SK-N-SH (cell line): ENCODE results near the gene LRRC38. TPM values are rescaled to one million over a fixed set of nuclear protein-coding genes. Genes with fewer than 3 reads are reported as not detected.

Experiments
- CTCF ChIA-PET: fragments of 300-600, 350-600 bp; formaldehyde crosslinking; extraction: SDS; loops from one replicate; lab custom pipeline; 2021; lab: Yijun Ruan, JAX
- POLR2A ChIA-PET: fragments of 350-600 bp; sonication (Branson Sonifier 250); formaldehyde crosslinking; extraction: SDS; loops from one replicate; lab custom pipeline; 2020; ENCODE audit warnings: antibody characterized with exemption, inconsistent platforms; lab: Yijun Ruan, JAX
- DNase-seq: peaks from one replicate; pipeline ENCODE4 v3.0.0; 2012
- H2AFZ ChIP-seq: fragments of 200-600 bp; sonication (generic); 2 replicates; pipeline ENCODE4 v1.8.1; 2016; ENCODE audit warnings: antibody characterized with exemption, mild to moderate bottlenecking, low read depth
- H3F3A ChIP-seq: fragments of 200-600 bp; sonication (generic); replicated peaks from 2 replicates; pipeline ENCODE3; 2016; ENCODE audit warnings: antibody characterized with exemption, mild to moderate bottlenecking; ENCODE audit not compliant: insufficient read depth
- H3K27ac ChIP-seq, 2 experiments: fragments of 200-500 bp in 1 of 2; fragments of 200-600 bp in 1 of 2; sonication (Bioruptor generic) in 1 of 2; sonication (generic), shearing (Covaris generic) in 1 of 2; 2 replicates each; pipeline versions ENCODE4 v1.5.1 to v1.6.1; 2014 to 2016; ENCODE audit warnings: low read depth in 2 of 2, inconsistent platforms in 1 of 2, low read length in 1 of 2, mild to moderate bottlenecking in 1 of 2, mixed read lengths in 1 of 2
- H3K27me3 ChIP-seq: fragments of 200-600 bp; sonication (generic), shearing (Covaris generic); 2 replicates; pipeline ENCODE4 v1.6.1; 2016; ENCODE audit warnings: mixed run types; ENCODE audit not compliant: insufficient read depth
- H3K36me3 ChIP-seq, 2 experiments: fragments of 200-500 bp in 1 of 2; fragments of 200-600 bp in 1 of 2; sonication (Bioruptor generic) in 1 of 2; sonication (generic) in 1 of 2; replicated peaks in 1 of 2; 2 replicates each; pipeline versions ENCODE3 to v1.5.1; 2014 to 2016; ENCODE audit warnings: low read length in 1 of 2, mild to moderate bottlenecking in 1 of 2; ENCODE audit not compliant: insufficient read depth in 2 of 2, control insufficient read depth in 1 of 2
- H3K4me1 ChIP-seq, 2 experiments: fragments of 200-500 bp in 1 of 2; fragments of 200-600 bp in 1 of 2; sonication (Bioruptor generic) in 1 of 2; sonication (generic), shearing (Covaris generic) in 1 of 2; 2 replicates each; pipeline versions ENCODE4 v1.5.1 to v1.6.1; 2014 to 2016; ENCODE audit warnings: low read depth in 1 of 2, low read length in 1 of 2, mixed run types in 1 of 2; ENCODE audit not compliant: insufficient read depth in 2 of 2, control insufficient read depth in 1 of 2
- H3K4me2 ChIP-seq: fragments of 200-600 bp; sonication (generic), shearing (Covaris generic); 2 replicates; pipeline ENCODE4 v1.6.1; 2017; ENCODE audit warnings: mixed run types
- H3K4me3 ChIP-seq, 2 experiments: fragments of 200-500 bp in 1 of 2; fragments of 200-600 bp in 1 of 2; sonication (Bioruptor generic) in 1 of 2; sonication (generic), shearing (Covaris generic) in 1 of 2; 2 replicates each; pipeline versions ENCODE4 v1.5.1 to v1.8.1; 2014 to 2016; ENCODE audit warnings: low read depth in 2 of 2, inconsistent platforms in 1 of 2, low read length in 1 of 2, mild to moderate bottlenecking in 1 of 2, mixed read lengths in 1 of 2, moderate library complexity in 1 of 2
- H3K79me2 ChIP-seq: fragments of 200-600 bp; sonication (generic); 2 replicates; pipeline ENCODE4 v1.8.1; 2017; ENCODE audit warnings: mild to moderate bottlenecking; ENCODE audit not compliant: insufficient read depth
- H3K9ac ChIP-seq: fragments of 200-600 bp; sonication (generic); 2 replicates; pipeline ENCODE4 v1.6.1; 2017; ENCODE audit warnings: mixed run types
- H3K9me2 ChIP-seq: fragments of 200-600 bp; sonication (generic); 2 replicates; pipeline ENCODE4 v1.6.1; 2017; ENCODE audit warnings: mixed run types
- H3K9me3 ChIP-seq: fragments of 200-600 bp; sonication (generic); 2 replicates; pipeline ENCODE4 v1.6.1; 2017; ENCODE audit warnings: mixed run types, mild to moderate bottlenecking, moderate library complexity
- H4K20me1 ChIP-seq: fragments of 200-600 bp; sonication (generic); 2 replicates; pipeline ENCODE4 v1.6.1; 2017; ENCODE audit warnings: mild to moderate bottlenecking, mixed run types; ENCODE audit not compliant: insufficient read depth
- GABPA ChIP-seq: IDR thresholded peaks from 2 replicates; pipeline ENCODE4 v1.4.0; 2012; ENCODE audit warnings: low read depth, mild to moderate bottlenecking
- PBX3 ChIP-seq: IDR thresholded peaks from 2 replicates; pipeline ENCODE4; 2012
- RAD21 ChIP-seq: IDR thresholded peaks from 2 replicates; pipeline ENCODE4 v1.6.1; 2012; ENCODE audit warnings: mild to moderate bottlenecking, low read length
- REST ChIP-seq: IDR thresholded peaks from 2 replicates; pipeline ENCODE4 v1.6.1; 2012; ENCODE audit warnings: mild to moderate bottlenecking, low read depth, low read length, moderate library complexity
- RFX5 ChIP-seq: IDR thresholded peaks from 2 replicates; pipeline ENCODE4 v1.6.1; 2012; ENCODE audit warnings: mild to moderate bottlenecking, improper control_type of control experiment, low read length
- TEAD4 ChIP-seq: IDR thresholded peaks from 2 replicates; pipeline ENCODE4 v1.4.0; 2012; ENCODE audit warnings: mild to moderate bottlenecking, borderline replicate concordance; ENCODE audit not compliant: insufficient read depth
- WGBS: methylation state at CpG from one replicate; pipeline ENCODE4 v1.1.6; 2017; ENCODE audit warnings: low lambda C conversion rate; 5-methylcytosine and 5-hydroxymethylcytosine counted together
- polyA plus RNA-seq, 3 experiments: library from polyadenylated mRNA; depleted of rRNA; stranded (reverse); fragments of >200 nt; gene quantifications; 2 replicates each; pipeline ENCODE4 v1.2.3, GENCODE V29; 2012
- TF ChIP-seq, protein P1 (sequence below): fragments of 150-350 bp; IDR thresholded peaks from 2 replicates; pipeline ENCODE4 v1.6.1; 2016; ENCODE audit warnings: mild to moderate bottlenecking, low read depth, low read length

The LRRC38 gene
- polyA plus RNA-seq, 1 of the 3 experiments (the other 2 are of a cell fraction): 0.02 TPM

GRCh38 chr1:13487143-13487868 is 26.5 kb downstream of the LRRC38 start:
- ChIA-PET CTCF (no interaction called here), POLR2A (no interaction called here)
- Histone ChIP-seq H3F3A (no peaks in the 10 kb centered on the region), H3K27ac (no peak overlapping the region), H3K4me1 (no peaks in the 10 kb centered on the region), H3K79me2 (no peaks in the 10 kb centered on the region), H3K36me3 (no peaks in the 10 kb centered on the region), H3K27me3 (peaks cover 23% of the 10 kb centered on the region; the same call in 1 of the 2 replicates), H3K4me2 (no peak overlapping the region), H3K9ac (no peak overlapping the region), H3K9me3 (no peaks in the 10 kb centered on the region), H2AFZ (no peak overlapping the region), H3K4me3 (no peak overlapping the region), H4K20me1 (no peaks in the 10 kb centered on the region), H3K9me2 (no peaks in the 10 kb centered on the region)
- 5% methylated on average over 14 of the region's 17 CpGs for WGBS
- TF ChIP-seq REST: no peak
- TF ChIP-seq RFX5: no peak
- TF ChIP-seq RAD21: no peak
- TF ChIP-seq PBX3: no peak
- no peak for TF ChIP-seq TEAD4
- no peak for TF ChIP-seq GABPA
- TF ChIP-seq, protein P1, sequence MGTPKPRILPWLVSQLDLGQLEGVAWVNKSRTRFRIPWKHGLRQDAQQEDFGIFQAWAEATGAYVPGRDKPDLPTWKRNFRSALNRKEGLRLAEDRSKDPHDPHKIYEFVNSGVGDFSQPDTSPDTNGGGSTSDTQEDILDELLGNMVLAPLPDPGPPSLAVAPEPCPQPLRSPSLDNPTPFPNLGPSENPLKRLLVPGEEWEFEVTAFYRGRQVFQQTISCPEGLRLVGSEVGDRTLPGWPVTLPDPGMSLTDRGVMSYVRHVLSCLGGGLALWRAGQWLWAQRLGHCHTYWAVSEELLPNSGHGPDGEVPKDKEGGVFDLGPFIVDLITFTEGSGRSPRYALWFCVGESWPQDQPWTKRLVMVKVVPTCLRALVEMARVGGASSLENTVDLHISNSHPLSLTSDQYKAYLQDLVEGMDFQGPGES: no peak
- DNase-seq: no peak

GRCh38 chr1:13483946-13484345 is 29.9 kb downstream of the LRRC38 start:
- Histone ChIP-seq H3K9me2 (no peaks in the 10 kb centered on the region), H4K20me1 (no peaks in the 10 kb centered on the region), H2AFZ (no peak overlapping the region), H3F3A (no peaks in the 10 kb centered on the region), H3K9me3 (no peaks in the 10 kb centered on the region), H3K79me2 (no peaks in the 10 kb centered on the region), H3K4me1 (no peaks in the 10 kb centered on the region), H3K4me3 (no peak overlapping the region), H3K4me2 (no peak overlapping the region), H3K27ac (no peak overlapping the region), H3K27me3 (peaks cover 7% of the 10 kb centered on the region; the same call in 1 of the 2 replicates), H3K36me3 (no peaks in the 10 kb centered on the region), H3K9ac (no peak overlapping the region)
- WGBS: 8% methylated on average over 12 of the region's 12 CpGs
- TF ChIP-seq RFX5 (no peak), REST (no peak), PBX3 (no peak)
- ChIA-PET CTCF (no interaction called here), POLR2A (no interaction called here)
- DNase-seq: no peak
